H9 (cell line): Measurements from ENCODE around the gene SPRYD3. TPM values are rescaled to one million over a fixed set of nuclear protein-coding genes. Genes with fewer than 3 reads are reported as not detected.

Experiments used
- DNase-seq: peaks from one replicate; pipeline ENCODE4 v3.0.0-alpha.2; 2017
- H2AFZ ChIP-seq: one replicate; pipeline ENCODE4 v1.6.1; 2013; ENCODE audit warnings: mild to moderate bottlenecking, low read length, control low read depth, moderate library complexity
- H2AK5ac ChIP-seq: 2 replicates; pipeline ENCODE4 v1.6.1; 2013; ENCODE audit warnings: low read length, control low read depth, mixed read lengths; ENCODE audit not compliant: insufficient read length
- H2BK120ac ChIP-seq: one replicate; pipeline ENCODE4 v1.6.1; 2013; ENCODE audit warnings: low read depth, mild to moderate bottlenecking, low read length, control low read depth, inconsistent platforms; ENCODE audit not compliant: poor library complexity, severe bottlenecking
- H2BK12ac ChIP-seq: 2 replicates; pipeline ENCODE4 v1.6.1; 2013; ENCODE audit warnings: low read length, control low read depth, mixed read lengths, low read depth; ENCODE audit not compliant: insufficient read length
- H2BK15ac ChIP-seq: 2 replicates; pipeline ENCODE4 v1.6.1; 2013; ENCODE audit warnings: low read depth, low read length, control low read depth
- H2BK20ac ChIP-seq: one replicate; pipeline ENCODE4 v1.6.1; 2013; ENCODE audit warnings: low read depth, mild to moderate bottlenecking, low read length, control low read depth, inconsistent platforms; ENCODE audit not compliant: poor library complexity, severe bottlenecking
- H2BK5ac ChIP-seq: 2 replicates; pipeline ENCODE4 v1.6.1; 2013; ENCODE audit warnings: low read length, control low read depth, mixed read lengths; ENCODE audit not compliant: insufficient read length
- H3K14ac ChIP-seq: 2 replicates; pipeline ENCODE4 v1.6.1; 2013; ENCODE audit warnings: low read length, control low read depth; ENCODE audit not compliant: insufficient read depth
- H3K18ac ChIP-seq: 2 replicates; pipeline ENCODE4 v1.6.1; 2013; ENCODE audit warnings: low read depth, mild to moderate bottlenecking, mixed read lengths, low read length, control low read depth; ENCODE audit not compliant: insufficient read length
- H3K23ac ChIP-seq: 2 replicates; pipeline ENCODE4 v1.6.1; 2013; ENCODE audit warnings: low read length, control low read depth, mixed read lengths, low read depth; ENCODE audit not compliant: insufficient read length
- H3K23me2 ChIP-seq: 2 replicates; pipeline ENCODE4 v1.6.1; 2013; ENCODE audit warnings: low read depth, mild to moderate bottlenecking, mixed read lengths, low read length, control low read depth; ENCODE audit not compliant: insufficient read length, poor library complexity, severe bottlenecking
- H3K27ac ChIP-seq: 2 replicates; pipeline ENCODE4 v1.5.1; 2013; ENCODE audit warnings: low read length, control low read depth, mixed read lengths, low read depth; ENCODE audit not compliant: insufficient read length
- H3K27me3 ChIP-seq: 2 replicates; pipeline ENCODE4 v1.6.1; 2013; ENCODE audit warnings: low read length, control low read depth, inconsistent platforms; ENCODE audit not compliant: insufficient read depth
- H3K4ac ChIP-seq: 2 replicates; pipeline ENCODE4 v1.6.1; 2013; ENCODE audit warnings: low read depth, mild to moderate bottlenecking, control low read depth, inconsistent platforms, low read length, moderate library complexity
- H3K4me1 ChIP-seq: 2 replicates; pipeline ENCODE4 v1.6.1; 2013; ENCODE audit warnings: low read length, control low read depth, inconsistent platforms; ENCODE audit not compliant: insufficient read depth
- H3K4me2 ChIP-seq: 2 replicates; pipeline ENCODE4 v1.6.1; 2013; ENCODE audit warnings: low read length, control low read depth, mixed read lengths; ENCODE audit not compliant: insufficient read length, insufficient read depth
- H3K56ac ChIP-seq: 2 replicates; pipeline ENCODE4 v1.6.1; 2013; ENCODE audit warnings: low read depth, mild to moderate bottlenecking, mixed read lengths, low read length, control low read depth; ENCODE audit not compliant: insufficient read length
- H3K79me1 ChIP-seq: 2 replicates; pipeline ENCODE4 v1.6.1; 2013; ENCODE audit warnings: low read depth, mild to moderate bottlenecking, moderate library complexity, low read length, control low read depth, inconsistent platforms; ENCODE audit not compliant: insufficient read depth, poor library complexity, severe bottlenecking
- H3K79me2 ChIP-seq: 2 replicates; pipeline ENCODE4 v1.6.1; 2013; ENCODE audit warnings: low read length, control low read depth, inconsistent platforms; ENCODE audit not compliant: insufficient read depth
- H3K9ac ChIP-seq: 2 replicates; pipeline ENCODE4 v1.6.1; 2013; ENCODE audit warnings: low read length, control low read depth, mixed read lengths; ENCODE audit not compliant: insufficient read length; ENCODE audit errors: extremely low read depth
- H3K9me3 ChIP-seq: one replicate; pipeline ENCODE4 v1.6.1; 2013; ENCODE audit warnings: low read depth, low read length, inconsistent platforms; ENCODE audit not compliant: control insufficient read depth
- H3T11ph ChIP-seq: one replicate; pipeline ENCODE4 v1.6.1; 2013; ENCODE audit warnings: mild to moderate bottlenecking, low read length, control low read depth, inconsistent platforms
- H4K20me1 ChIP-seq: one replicate; pipeline ENCODE4 v1.6.1; 2013; ENCODE audit not compliant: control insufficient read depth, insufficient read length, insufficient read depth
- H4K5ac ChIP-seq: 2 replicates; pipeline ENCODE4 v1.6.1; 2013; ENCODE audit warnings: low read depth, mild to moderate bottlenecking, mixed read lengths, low read length, control low read depth; ENCODE audit not compliant: insufficient read length
- H4K8ac ChIP-seq: replicated peaks from 2 replicates; pipeline ENCODE4 v1.6.1; 2013; ENCODE audit warnings: low read length, control low read depth, mixed read lengths, low read depth; ENCODE audit not compliant: insufficient read length
- H4K91ac ChIP-seq: 2 replicates; pipeline ENCODE4 v1.6.1; 2013; ENCODE audit warnings: low read depth, mild to moderate bottlenecking, moderate library complexity, mixed read lengths, low read length, control low read depth; ENCODE audit not compliant: insufficient read length
- H3K27ac Mint-ChIP-seq, 3 experiments: 2 replicates in 2 of 3; 3 replicates in 1 of 3; pipeline ENCODE4 v1.8.0; 2020 to 2021; ENCODE audit warnings: mixed read lengths in 3 of 3, mild to moderate bottlenecking in 1 of 3, moderate library complexity in 1 of 3
- H3K27me3 Mint-ChIP-seq: 2 replicates; pipeline ENCODE4 v1.8.0; 2021; ENCODE audit warnings: low read depth, mild to moderate bottlenecking, moderate library complexity, mixed read lengths
- H3K36me3 Mint-ChIP-seq, 3 experiments: 2 replicates in 2 of 3; 3 replicates in 1 of 3; pipeline ENCODE4 v1.8.0; 2020 to 2021; ENCODE audit warnings: low read depth in 3 of 3, mixed read lengths in 3 of 3; ENCODE audit not compliant: insufficient read depth in 1 of 3
- H3K4me1 Mint-ChIP-seq, 2 experiments: 2 replicates each; pipeline ENCODE4 v1.8.0; 2020; ENCODE audit warnings: mixed read lengths in 2 of 2
- H3K4me3 Mint-ChIP-seq, 2 experiments: 2 replicates in 1 of 2; 3 replicates in 1 of 2; pipeline ENCODE4 v1.8.0; 2020 to 2021; ENCODE audit warnings: mild to moderate bottlenecking in 2 of 2, mixed read lengths in 2 of 2, moderate library complexity in 1 of 2
- H3K9me3 Mint-ChIP-seq, 2 experiments: 2 replicates in 1 of 2; 3 replicates in 1 of 2; pipeline ENCODE4 v1.8.0; 2020; ENCODE audit warnings: mild to moderate bottlenecking in 2 of 2, mixed read lengths in 2 of 2, moderate library complexity in 1 of 2
- CTCF ChIP-seq: fragments of 200-600 bp; sonication (generic); conservative IDR thresholded peaks from 3 replicates; pipeline ENCODE4 v1.8.0; 2021; ENCODE audit warnings: antibody characterized with exemption, mild to moderate bottlenecking
- WGBS: extraction: QIAGEN DNeasy Blood & Tissue Kit; methylation state at CpG from one replicate; pipeline ENCODE4 v1.1.7; 2013; ENCODE audit warnings: missing lambda C conversion rate, low lambda C conversion rate, mixed read lengths; ENCODE audit not compliant: insufficient read length; ENCODE audit errors: extremely low coverage; 5-methylcytosine and 5-hydroxymethylcytosine counted together
- total RNA-seq: library from RNA; stranded (reverse); gene quantifications from 2 replicates; pipeline ENCODE4 v1.2.1, GENCODE V29; 2021

The SPRYD3 gene
- total RNA-seq, 1 experiment from 2014 or later: 6.5 TPM

GRCh38 chr12:53105712-53106439, 26.7 kb upstream of the SPRYD3 start:
- no peak overlapping the region for H2BK12ac ChIP-seq
- H4K5ac ChIP-seq: no peak overlapping the region
- H2BK120ac ChIP-seq: no peak overlapping the region
- H3K27ac ChIP-seq: no peak overlapping the region
- H3K9me3 ChIP-seq: no peaks in the 10 kb centered on the region
- no peaks in the 10 kb centered on the region for H3K23me2 ChIP-seq
- DNase-seq: no peak
- no peak for TF ChIP-seq CTCF
- H3K4me3 Mint-ChIP-seq: no peak overlapping the region; a peak in 1 of 5 replicates
- no peak overlapping the region for H4K91ac ChIP-seq
- H3K18ac ChIP-seq: no peak overlapping the region
- H4K8ac ChIP-seq: no peak overlapping the region
- H2BK20ac ChIP-seq: no peak overlapping the region
- H2AK5ac ChIP-seq: no peak overlapping the region
- H4K20me1 ChIP-seq: no peaks in the 10 kb centered on the region
- peaks cover 24% of the 10 kb centered on the region for H3K27me3 Mint-ChIP-seq
- H3K56ac ChIP-seq: no peak overlapping the region
- no peak overlapping the region for H2BK5ac ChIP-seq
- H3K9ac ChIP-seq: no peak overlapping the region
- H3K4me2 ChIP-seq: no peak overlapping the region
- peaks cover 4 to 8% of the 10 kb centered on the region in 2 experiments; a peak in 4 of 5 replicates for H3K9me3 Mint-ChIP-seq
- H3K27ac Mint-ChIP-seq: no peak overlapping the region; a peak in 1 of 7 replicates
- no peak overlapping the region for H3K23ac ChIP-seq
- no peak overlapping the region for H3T11ph ChIP-seq
- peak overlapping the region; percentile 12; the same call in 1 of the 2 replicates for H2BK15ac ChIP-seq
- H2AFZ ChIP-seq: no peak overlapping the region
- H3K79me1 ChIP-seq: no peaks in the 10 kb centered on the region
- H3K79me2 ChIP-seq: no peaks in the 10 kb centered on the region
- no peaks in the 10 kb centered on the region for H3K27me3 ChIP-seq
- H3K36me3 Mint-ChIP-seq: peaks cover 0 to 4% (median 2%) of the 10 kb centered on the region in 3 experiments; a peak in 2 of 7 replicates
- H3K4me1 ChIP-seq: peaks cover 2% of the 10 kb centered on the region; the same call in 1 of the 2 replicates
- no peak overlapping the region for H3K4ac ChIP-seq
- no peak overlapping the region; the same call in 1 of the 2 replicates for H3K14ac ChIP-seq
- H3K4me1 Mint-ChIP-seq: peaks cover 8 to 16% of the 10 kb centered on the region in 2 experiments
- WGBS: no CpG with 5 or more reads among the region's 7 CpGs
